H1 (cell line): ENCODE results near the gene DHCR7.

ENCODE experiments used
- EZH2 ChIP-seq: fragments of 200-600 bp; sonication (generic); IDR thresholded peaks from 2 replicates; pipeline ENCODE4 v1.7.1; 2012; ENCODE audit warnings: low read depth, mild to moderate bottlenecking, moderate library complexity, low read length, inconsistent platforms; ENCODE audit not compliant: severe bottlenecking
- KDM1A ChIP-seq: fragments of 200-600, 300-600 bp; sonication (generic); IDR thresholded peaks from 2 replicates; pipeline ENCODE4 v1.7.1; 2016; ENCODE audit warnings: mild to moderate bottlenecking, low read length, borderline replicate concordance
- TF ChIP-seq, protein P1 (sequence below): IDR thresholded peaks from 2 replicates; pipeline ENCODE4 v1.6.1; 2012; ENCODE audit warnings: inconsistent platforms

DNA sequence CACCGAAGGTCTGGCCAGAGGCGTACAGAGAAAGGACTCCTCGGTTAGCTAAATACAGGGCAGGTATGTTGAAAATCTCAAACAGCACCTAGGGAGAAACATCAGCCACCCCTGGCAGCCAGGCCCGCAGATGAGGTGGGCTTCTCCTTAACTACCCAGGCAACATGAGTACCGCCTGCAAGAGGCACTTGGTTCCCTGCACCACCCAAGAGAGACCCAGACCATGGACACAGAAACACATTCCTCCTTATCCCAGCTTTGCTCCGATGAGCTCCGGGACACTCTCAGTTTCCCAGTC lies 53.0 kb downstream of the DHCR7 start:
- TF ChIP-seq, protein P1, sequence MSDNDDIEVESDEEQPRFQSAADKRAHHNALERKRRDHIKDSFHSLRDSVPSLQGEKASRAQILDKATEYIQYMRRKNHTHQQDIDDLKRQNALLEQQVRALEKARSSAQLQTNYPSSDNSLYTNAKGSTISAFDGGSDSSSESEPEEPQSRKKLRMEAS = no peak
- TF ChIP-seq KDM1A (no peak), EZH2 (no peak)
